Osteocyte (in vitro differentiated cells): ENCODE results near the gene PHACTR3. TPM values are rescaled to one million over a fixed set of nuclear protein-coding genes. Genes with fewer than 3 reads are reported as not detected.

ENCODE experiments used
- DNase-seq: peaks from one replicate; pipeline ENCODE4 v3.0.0; 2021; ENCODE audit warnings: mixed read lengths; ENCODE audit not compliant: unreplicated experiment; ENCODE audit errors: extremely low spot score
- H3K27ac Mint-ChIP-seq: one replicate; pipeline ENCODE4 v1.8.0; 2021; ENCODE audit warnings: mild to moderate bottlenecking, mixed read lengths; ENCODE audit not compliant: unreplicated experiment
- H3K27me3 Mint-ChIP-seq: one replicate; pipeline ENCODE4 v1.8.0; 2021; ENCODE audit warnings: mixed read lengths; ENCODE audit not compliant: unreplicated experiment
- H3K36me3 Mint-ChIP-seq: one replicate; pipeline ENCODE4 v1.8.0; 2021; ENCODE audit warnings: mixed read lengths; ENCODE audit not compliant: unreplicated experiment
- H3K4me1 Mint-ChIP-seq: one replicate; pipeline ENCODE4 v1.8.0; 2021; ENCODE audit warnings: mixed read lengths; ENCODE audit not compliant: unreplicated experiment
- H3K4me3 Mint-ChIP-seq: one replicate; pipeline ENCODE4 v1.8.0; 2021; ENCODE audit warnings: mild to moderate bottlenecking, moderate library complexity, mixed read lengths; ENCODE audit not compliant: unreplicated experiment
- H3K9me3 Mint-ChIP-seq: one replicate; pipeline ENCODE4 v1.8.0; 2021; ENCODE audit warnings: mixed read lengths; ENCODE audit not compliant: unreplicated experiment
- total RNA-seq: library from RNA; stranded (reverse); gene quantifications from 2 replicates; pipeline ENCODE4 v1.2.1, GENCODE V29; 2021
- TF ChIP-seq, protein P1 (sequence below): fragments of 200-600 bp; sonication (generic); IDR thresholded peaks from 2 replicates; pipeline ENCODE4 v1.5.0; 2021; ENCODE audit warnings: antibody characterized with exemption, mild to moderate bottlenecking, moderate library complexity

PHACTR3 gene
- total RNA-seq, 1 donor from 2014 or later, result not detected

DNA sequence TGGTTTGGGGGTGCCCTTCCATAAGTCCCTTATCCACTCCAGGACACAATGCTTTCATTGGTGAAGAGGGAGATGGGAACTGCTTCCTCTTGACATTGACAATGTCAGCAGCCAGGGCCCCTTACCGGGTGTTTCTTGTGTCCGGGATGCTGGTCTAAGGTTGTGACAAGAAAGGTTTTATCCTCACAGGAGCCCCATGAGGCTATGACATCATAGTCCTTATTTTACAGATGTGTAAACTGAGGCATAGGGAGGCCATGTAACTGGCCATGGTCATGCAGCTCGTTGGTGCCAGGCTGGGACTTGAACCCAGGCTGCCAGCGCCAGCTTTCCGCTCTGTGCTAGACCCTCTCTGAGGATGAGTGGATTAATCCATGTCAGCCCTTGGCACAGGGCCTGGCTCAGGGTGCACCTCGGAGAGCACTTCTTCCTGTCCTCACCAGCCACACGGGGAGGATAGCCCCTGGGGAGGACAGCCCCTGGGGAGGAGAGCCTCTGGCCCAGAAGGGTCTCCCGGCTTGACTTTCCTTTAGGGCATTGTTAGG is 171.8 kb downstream of the PHACTR3 start:
- H3K27ac Mint-ChIP-seq, result no peak overlapping the region
- TF ChIP-seq, protein P1, sequence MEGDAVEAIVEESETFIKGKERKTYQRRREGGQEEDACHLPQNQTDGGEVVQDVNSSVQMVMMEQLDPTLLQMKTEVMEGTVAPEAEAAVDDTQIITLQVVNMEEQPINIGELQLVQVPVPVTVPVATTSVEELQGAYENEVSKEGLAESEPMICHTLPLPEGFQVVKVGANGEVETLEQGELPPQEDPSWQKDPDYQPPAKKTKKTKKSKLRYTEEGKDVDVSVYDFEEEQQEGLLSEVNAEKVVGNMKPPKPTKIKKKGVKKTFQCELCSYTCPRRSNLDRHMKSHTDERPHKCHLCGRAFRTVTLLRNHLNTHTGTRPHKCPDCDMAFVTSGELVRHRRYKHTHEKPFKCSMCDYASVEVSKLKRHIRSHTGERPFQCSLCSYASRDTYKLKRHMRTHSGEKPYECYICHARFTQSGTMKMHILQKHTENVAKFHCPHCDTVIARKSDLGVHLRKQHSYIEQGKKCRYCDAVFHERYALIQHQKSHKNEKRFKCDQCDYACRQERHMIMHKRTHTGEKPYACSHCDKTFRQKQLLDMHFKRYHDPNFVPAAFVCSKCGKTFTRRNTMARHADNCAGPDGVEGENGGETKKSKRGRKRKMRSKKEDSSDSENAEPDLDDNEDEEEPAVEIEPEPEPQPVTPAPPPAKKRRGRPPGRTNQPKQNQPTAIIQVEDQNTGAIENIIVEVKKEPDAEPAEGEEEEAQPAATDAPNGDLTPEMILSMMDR, result no peak
- no peak overlapping the region for H3K4me3 Mint-ChIP-seq
- no peaks in the 10 kb centered on the region for H3K27me3 Mint-ChIP-seq
- H3K9me3 Mint-ChIP-seq, result no peaks in the 10 kb centered on the region
- no peaks in the 10 kb centered on the region for H3K4me1 Mint-ChIP-seq
- H3K36me3 Mint-ChIP-seq, result no peaks in the 10 kb centered on the region
- DNase-seq, result peak; percentile 44

DNA sequence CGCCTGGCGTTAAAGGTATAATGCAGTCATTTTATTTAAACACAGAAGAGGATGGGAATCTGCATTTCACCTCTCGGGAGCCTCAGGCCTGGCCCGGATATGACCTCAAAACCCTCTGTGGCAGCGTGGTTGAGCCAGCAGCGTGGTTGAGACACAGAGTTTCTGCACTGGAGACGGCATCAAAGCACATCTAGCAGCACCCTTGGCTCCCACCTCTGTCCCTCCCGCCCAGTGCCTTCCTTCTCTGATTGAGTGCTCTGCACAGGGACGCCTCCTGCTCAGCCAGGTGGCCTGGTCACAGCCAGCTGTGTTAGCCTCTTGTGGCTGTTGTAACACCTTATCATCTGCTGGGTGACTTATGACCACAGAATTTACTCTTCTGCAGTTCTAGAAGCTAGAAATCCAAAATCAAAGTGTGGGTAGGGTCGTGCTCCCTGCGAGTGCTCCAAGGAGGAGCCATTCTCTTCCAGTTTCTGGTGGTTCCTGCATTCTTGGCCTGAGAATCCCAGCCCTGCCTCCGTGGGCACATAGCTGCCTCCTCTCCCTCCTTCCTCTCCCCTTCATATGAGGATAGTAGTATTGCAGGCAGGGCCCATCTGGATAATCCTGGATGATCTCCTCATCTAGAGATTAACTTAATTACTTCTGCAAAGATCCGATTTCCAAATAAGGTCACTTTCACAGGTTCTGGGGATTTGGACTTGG is 172.4 kb downstream of the PHACTR3 start:
- DNase-seq, result peak; percentile 68
- H3K27ac Mint-ChIP-seq, result no peak overlapping the region
- no peaks in the 10 kb centered on the region for H3K27me3 Mint-ChIP-seq
- no peaks in the 10 kb centered on the region for H3K9me3 Mint-ChIP-seq
- TF ChIP-seq, protein P1, result no peak
- no peaks in the 10 kb centered on the region for H3K36me3 Mint-ChIP-seq
- H3K4me3 Mint-ChIP-seq, result no peak overlapping the region
- no peaks in the 10 kb centered on the region for H3K4me1 Mint-ChIP-seq

GRCh38 chr20:59777331-59777725 is 173.0 kb downstream of the PHACTR3 start:
- TF ChIP-seq, protein P1, result no peak
- Mint-ChIP-seq H3K27me3 (no peaks in the 10 kb centered on the region), H3K4me3 (no peak overlapping the region), H3K4me1 (no peaks in the 10 kb centered on the region), H3K27ac (no peak overlapping the region), H3K9me3 (no peaks in the 10 kb centered on the region), H3K36me3 (no peaks in the 10 kb centered on the region)
- peak; percentile 56 for DNase-seq

DNA sequence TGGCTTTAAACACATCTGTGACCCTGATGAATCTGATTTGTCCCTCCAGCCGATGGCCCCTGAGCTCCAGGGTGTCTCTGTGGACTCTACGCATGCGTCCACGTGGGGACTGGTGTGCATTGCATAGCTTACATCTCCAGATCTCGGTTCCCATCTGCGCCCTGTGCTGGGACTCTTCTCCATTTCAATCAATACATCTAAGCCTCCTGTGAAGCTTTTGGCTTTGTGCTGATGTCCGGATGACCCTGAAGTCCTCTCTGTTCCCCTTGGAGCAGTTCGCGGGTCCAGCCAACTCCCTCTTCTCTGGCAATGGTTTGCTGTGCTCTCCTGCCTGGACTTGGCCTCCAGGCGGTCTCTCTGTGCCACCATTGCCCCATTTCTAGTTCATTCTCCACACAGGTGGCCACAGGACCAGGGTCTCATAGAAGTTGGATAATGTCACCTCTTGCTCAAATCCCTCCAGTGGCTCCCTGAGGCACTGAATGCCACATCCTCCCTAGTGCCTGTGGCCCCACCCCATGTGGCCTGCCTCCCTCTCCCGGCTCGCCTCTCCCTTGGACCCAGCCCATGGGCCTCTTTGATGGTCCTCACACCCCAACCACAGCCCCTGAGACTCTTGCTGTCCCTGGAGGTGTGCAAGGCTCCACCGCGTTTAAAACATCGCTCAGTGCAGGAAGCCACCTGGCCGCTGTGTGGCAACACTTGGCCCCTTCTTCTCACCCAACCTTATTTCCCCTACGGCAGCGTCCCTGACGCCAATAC is 173.7 kb downstream of the PHACTR3 start:
- Mint-ChIP-seq H3K36me3 (no peaks in the 10 kb centered on the region), H3K4me3 (no peak overlapping the region), H3K9me3 (no peaks in the 10 kb centered on the region), H3K27me3 (no peaks in the 10 kb centered on the region), H3K27ac (no peak overlapping the region), H3K4me1 (no peaks in the 10 kb centered on the region)
- peak; percentile 75 for DNase-seq
- TF ChIP-seq, protein P1, result no peak

DNA sequence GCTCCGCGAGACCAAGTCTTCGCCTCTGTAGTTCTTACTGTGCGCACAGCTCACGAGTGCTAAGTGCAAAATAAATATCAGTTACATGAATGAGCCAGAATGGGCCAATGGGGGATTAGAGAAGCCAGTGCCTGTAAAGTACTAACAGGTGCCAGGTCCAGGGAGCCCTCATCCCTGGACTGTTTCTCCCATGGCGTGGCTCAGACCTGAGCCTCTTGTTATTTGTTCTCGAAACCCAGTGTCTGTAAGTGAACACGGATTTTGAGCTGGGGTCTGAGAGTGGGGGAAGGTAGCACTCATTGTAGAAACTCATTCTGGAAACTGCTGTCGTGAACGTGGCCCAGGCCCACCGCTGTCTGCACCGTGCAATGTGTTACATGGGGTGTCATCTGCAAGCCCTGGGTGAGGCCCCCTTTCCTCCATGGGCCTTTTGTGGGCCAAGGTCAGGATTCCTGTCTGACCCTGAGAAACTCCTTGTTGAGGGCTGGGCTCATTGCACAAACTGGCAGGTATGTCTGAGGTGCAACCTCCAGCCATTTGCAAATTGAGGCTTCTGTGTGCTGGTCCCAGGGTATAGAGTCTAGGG is 174.4 kb downstream of the PHACTR3 start:
- no peaks in the 10 kb centered on the region for H3K9me3 Mint-ChIP-seq
- no peaks in the 10 kb centered on the region for H3K4me1 Mint-ChIP-seq
- no peaks in the 10 kb centered on the region for H3K36me3 Mint-ChIP-seq
- H3K27ac Mint-ChIP-seq, result no peak overlapping the region
- H3K27me3 Mint-ChIP-seq, result no peaks in the 10 kb centered on the region
- DNase-seq, result peak; percentile 73
- no peak overlapping the region for H3K4me3 Mint-ChIP-seq
- TF ChIP-seq, protein P1, result no peak
